Measurements from ENCODE around the gene ERG. TPM values are rescaled to one million over a fixed set of nuclear protein-coding genes. Genes with fewer than 3 reads are reported as not detected.

Gene ERG, protein sequence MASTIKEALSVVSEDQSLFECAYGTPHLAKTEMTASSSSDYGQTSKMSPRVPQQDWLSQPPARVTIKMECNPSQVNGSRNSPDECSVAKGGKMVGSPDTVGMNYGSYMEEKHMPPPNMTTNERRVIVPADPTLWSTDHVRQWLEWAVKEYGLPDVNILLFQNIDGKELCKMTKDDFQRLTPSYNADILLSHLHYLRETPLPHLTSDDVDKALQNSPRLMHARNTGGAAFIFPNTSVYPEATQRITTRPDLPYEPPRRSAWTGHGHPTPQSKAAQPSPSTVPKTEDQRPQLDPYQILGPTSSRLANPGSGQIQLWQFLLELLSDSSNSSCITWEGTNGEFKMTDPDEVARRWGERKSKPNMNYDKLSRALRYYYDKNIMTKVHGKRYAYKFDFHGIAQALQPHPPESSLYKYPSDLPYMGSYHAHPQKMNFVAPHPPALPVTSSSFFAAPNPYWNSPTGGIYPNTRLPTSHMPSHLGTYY
- total RNA-seq (2014; rRNA removed; shearing (Covaris generic); ENCODE audit: low replicate concordance), result 4.4 and 7.6 TPM in 2 replicates

DNA sequence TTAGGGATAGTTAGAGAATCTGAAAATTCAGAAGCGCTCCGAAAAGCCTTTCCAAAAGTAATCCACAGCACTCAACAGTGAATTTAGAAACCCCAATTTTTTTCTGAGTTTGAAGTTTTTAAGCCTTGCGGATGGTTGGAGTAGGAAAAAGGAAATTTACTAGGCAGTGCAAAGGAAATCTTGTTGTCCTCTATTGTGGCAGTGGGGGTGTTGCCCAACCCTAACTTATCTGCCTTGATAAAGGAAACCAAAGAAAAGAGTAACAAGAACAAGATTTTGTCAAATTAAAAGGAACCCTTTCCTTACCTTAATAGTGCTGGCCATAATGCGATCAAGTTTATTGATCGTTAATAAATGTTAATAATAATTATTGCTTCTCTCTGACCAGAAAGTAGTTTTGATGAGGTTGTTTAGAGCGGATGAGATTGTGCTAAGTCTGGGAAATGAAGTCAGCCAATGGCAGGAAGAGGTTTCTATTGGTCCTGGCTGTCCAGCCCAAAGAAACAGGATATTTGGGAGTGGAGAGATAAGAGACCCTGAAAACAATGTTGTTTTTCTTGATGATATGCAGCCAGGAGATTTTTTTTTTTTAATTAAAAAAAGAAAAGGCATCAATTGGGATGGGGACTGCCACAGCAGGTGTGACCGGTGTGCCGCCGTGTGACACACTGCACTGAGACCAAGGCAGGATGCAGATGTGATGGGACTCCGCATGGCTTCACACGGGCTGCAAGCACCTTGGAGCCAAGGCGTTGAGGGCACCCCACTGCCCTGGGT, at the start of gene ERG:
Gene ERG, minus strand, starts transcription at position 421 of the 777 bp plus-strand sequence. Its CDS starts 97 bp downstream, at position 324.
- DNase-seq, result no peak
- Histone ChIP-seq H3K27me3 (no peaks in the 10 kb centered on the region), H3K9me3 (no peaks in the 10 kb centered on the region), H3K4me3 (no peak within 1 kb of the TSS), H3K36me3 (no peaks in the 10 kb centered on the region)

DNA sequence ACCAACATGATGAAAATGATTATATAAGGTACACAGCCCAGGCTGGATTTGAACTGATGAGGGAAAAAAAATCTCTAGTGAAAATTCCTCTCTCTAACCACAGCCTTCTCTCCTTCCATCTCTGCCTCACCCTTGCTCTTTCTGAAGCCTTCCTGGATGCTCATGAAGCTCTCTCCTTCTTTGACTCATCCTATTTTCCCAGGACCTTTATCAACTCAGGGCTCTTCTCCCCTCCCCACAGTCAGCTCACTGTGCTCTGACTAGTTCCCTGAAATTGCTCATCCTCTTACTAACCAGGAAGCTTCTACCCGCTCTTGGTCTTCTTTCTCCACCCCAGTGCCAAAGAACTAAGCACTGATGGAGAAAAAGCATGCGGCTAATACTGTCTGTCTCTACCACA, 46.4 kb upstream of the ERG start:
- Histone ChIP-seq H3K36me3 (no peaks in the 10 kb centered on the region), H3K4me3 (no peak overlapping the region), H3K27me3 (no peaks in the 10 kb centered on the region), H3K9me3 (no peaks in the 10 kb centered on the region)
- DNase-seq, result peak; percentile 60

DNA sequence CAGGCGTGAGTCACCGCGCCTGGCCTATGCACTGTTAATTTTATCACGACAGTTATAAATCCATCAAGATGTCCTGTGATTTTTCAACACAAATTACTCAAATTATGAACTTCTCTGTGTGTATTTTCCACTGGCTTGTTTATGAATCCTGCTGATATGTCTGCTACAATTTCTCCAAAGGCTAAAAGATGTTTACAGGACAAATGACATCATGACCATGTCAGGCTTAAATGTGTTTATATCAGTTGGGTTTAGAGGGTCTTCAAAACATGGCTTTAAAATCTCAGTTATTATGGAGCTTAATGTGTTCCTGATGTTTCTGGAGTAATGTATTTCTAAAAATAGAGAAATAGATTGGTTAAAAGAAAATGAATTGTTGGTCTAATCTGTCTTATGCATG, 44.0 kb upstream of the ERG start:
- Histone ChIP-seq H3K36me3 (no peaks in the 10 kb centered on the region), H3K4me3 (no peak overlapping the region), H3K27me3 (no peaks in the 10 kb centered on the region), H3K9me3 (no peaks in the 10 kb centered on the region)
- no peak for DNase-seq

DNA sequence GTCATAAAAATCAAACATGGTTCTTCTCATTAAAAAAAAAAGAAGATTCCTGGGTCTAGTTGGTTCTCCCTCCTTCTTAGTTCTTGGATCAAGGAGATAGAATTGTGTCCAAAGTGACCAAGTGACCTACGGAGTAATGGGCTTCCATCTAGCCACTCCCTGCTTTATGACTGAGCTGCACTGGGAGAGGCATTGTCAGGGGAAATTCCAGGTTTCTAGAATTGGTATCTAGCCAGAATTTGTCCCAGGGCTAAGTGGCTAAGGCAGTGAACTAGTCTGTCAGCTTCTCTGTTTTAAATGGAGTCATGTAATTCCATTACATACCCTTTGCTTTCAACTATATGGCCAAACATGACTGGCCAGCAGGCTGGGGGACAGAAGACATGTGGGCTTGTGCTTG, 40.1 kb upstream of the ERG start:
- DNase-seq, result no peak
- H3K27me3 ChIP-seq, result no peaks in the 10 kb centered on the region

DNA sequence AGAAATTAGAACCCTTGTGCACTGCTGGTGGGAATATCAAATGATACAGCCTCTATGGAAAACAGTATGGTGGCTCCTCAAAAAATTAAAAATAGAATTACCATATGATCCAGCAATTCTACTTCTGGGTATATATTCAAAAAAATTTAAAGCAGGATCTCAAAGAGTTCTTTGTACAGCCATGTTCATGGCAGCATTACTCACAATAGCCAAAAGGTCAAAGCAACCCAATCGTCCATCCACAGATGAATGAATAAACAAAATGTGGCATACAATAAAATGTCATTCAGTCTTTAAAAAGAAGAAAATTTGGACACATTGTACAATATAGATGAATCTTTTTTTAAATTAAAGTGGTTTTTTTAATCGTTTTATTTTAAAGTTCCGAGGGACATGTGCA, 36.3 kb upstream of the ERG start:
- Histone ChIP-seq H3K36me3 (no peaks in the 10 kb centered on the region), H3K9me3 (no peaks in the 10 kb centered on the region), H3K4me3 (no peak overlapping the region), H3K27me3 (no peaks in the 10 kb centered on the region)
- no peak for DNase-seq

More for the DNA sequence above, 40.1 kb upstream of the ERG start:
- Histone ChIP-seq H3K4me3 (no peak overlapping the region), H3K9me3 (no peaks in the 10 kb centered on the region), H3K36me3 (no peaks in the 10 kb centered on the region)

DNA sequence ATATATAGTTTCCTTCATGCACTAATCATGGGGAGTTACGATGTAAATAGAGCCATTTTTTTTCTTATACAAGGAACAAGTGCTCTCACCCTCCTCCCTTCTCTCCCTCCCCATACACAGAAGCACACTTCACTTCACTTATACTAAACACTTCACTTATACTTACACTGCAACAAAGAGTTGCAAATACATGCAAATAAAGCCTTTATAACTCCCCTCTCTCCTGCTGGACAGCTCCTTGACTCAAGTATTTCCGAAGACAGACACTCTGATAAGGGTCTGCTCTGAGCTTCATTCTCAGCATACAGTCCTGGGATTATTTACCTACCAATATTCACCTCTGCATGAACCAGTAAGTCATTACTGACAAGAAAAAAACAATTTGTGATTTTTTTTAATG, 35.6 kb upstream of the ERG start:
- Histone ChIP-seq H3K27me3 (no peaks in the 10 kb centered on the region), H3K9me3 (no peaks in the 10 kb centered on the region), H3K4me3 (no peak overlapping the region), H3K36me3 (no peaks in the 10 kb centered on the region)
- no peak for DNase-seq

DNA sequence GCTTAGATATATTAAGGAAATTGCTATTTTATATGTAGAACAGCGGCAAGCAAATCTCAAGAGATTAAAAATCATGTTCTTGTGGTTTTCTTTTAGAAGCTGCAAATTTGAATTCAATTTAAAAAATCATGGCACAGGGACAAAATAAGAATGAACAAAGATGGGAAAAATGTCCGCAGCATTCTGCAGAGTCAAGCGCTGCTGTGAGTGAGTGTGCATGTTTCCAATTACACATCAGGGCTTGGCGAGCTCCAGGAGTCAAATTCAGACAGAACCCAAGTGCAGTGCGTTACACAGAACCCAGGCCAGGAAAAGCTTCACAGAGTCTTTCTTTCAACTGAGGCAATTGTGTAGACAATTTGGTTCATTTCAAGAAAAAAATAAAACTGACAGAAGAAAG, 33.3 kb upstream of the ERG start:
- DNase-seq, result peak; percentile 32
- H3K36me3 ChIP-seq, result no peaks in the 10 kb centered on the region
- H3K4me3 ChIP-seq, result no peak overlapping the region
- no peaks in the 10 kb centered on the region for H3K9me3 ChIP-seq
- no peaks in the 10 kb centered on the region for H3K27me3 ChIP-seq

DNA sequence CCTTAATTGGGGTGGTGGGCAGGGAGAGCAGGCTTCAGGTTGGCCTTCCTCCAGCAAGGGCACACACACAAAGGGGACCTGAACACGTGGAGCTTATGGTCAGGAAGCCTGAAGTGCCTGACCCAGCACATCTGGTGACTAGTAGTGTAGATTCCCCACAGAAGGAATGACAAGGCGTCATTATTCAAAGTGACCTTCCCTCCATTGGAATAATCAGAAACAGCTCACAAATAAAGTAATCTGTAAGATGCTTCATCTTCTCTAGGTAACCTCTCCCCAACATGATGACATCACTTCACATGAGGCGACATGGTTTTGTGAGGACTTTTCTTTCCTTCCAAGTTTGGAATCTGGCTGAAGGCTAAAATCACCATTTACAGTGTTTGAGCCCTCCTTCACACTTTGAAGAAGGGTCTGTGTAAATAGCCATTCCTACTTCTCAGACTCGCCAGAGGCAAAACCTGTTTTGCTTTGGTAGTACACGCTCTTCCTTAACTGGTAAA, 32.8 kb upstream of the ERG start:
- Histone ChIP-seq H3K36me3 (no peaks in the 10 kb centered on the region), H3K4me3 (no peak overlapping the region), H3K27me3 (no peaks in the 10 kb centered on the region), H3K9me3 (no peaks in the 10 kb centered on the region)
- DNase-seq, result no peak

DNA sequence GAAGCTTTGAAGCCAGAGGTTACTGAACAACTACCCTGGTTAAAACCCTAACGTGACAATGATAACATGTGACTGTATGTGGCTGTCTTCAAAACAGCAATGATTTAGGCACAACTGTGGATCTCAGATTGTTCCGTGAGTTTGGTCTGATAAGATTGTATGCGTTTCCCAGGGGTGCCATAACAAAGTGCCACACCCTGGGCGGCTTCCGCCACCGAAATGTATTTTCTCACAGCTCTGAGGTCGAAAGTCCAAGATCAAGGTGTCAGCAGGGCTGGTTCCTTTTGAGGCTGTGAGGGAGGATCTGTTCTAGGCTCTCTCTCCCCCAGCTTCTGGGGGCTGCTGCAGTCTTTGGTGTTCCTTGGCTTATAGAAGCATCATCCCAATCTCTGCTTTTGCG, 29.5 kb upstream of the ERG start:
- H3K27me3 ChIP-seq, result no peaks in the 10 kb centered on the region

DNA sequence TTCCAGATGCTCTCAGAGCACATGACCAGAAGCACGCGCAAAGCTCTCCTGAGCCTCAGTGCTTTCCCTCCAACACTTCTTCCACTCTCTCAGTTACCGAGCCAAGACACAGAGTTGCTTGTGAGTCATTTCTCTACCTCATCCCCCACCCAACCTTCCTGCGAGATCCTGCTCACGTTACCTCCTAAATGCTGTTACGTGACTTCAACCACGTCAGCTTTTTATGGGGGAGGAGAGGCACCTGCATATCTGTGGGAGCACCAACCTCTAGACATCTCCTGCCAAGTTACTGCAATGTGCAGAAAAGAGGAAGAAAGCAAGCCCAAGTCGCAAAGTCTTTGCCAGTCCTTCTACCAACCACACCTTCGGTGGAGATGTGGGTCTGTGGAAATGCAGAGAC, 27.2 kb upstream of the ERG start:
- Histone ChIP-seq H3K27me3 (no peaks in the 10 kb centered on the region), H3K36me3 (no peaks in the 10 kb centered on the region), H3K9me3 (no peaks in the 10 kb centered on the region)

More for the DNA sequence above, 29.5 kb upstream of the ERG start:
- Histone ChIP-seq H3K9me3 (no peaks in the 10 kb centered on the region), H3K4me3 (no peak overlapping the region), H3K36me3 (no peaks in the 10 kb centered on the region)
- DNase-seq, result no peak

DNA sequence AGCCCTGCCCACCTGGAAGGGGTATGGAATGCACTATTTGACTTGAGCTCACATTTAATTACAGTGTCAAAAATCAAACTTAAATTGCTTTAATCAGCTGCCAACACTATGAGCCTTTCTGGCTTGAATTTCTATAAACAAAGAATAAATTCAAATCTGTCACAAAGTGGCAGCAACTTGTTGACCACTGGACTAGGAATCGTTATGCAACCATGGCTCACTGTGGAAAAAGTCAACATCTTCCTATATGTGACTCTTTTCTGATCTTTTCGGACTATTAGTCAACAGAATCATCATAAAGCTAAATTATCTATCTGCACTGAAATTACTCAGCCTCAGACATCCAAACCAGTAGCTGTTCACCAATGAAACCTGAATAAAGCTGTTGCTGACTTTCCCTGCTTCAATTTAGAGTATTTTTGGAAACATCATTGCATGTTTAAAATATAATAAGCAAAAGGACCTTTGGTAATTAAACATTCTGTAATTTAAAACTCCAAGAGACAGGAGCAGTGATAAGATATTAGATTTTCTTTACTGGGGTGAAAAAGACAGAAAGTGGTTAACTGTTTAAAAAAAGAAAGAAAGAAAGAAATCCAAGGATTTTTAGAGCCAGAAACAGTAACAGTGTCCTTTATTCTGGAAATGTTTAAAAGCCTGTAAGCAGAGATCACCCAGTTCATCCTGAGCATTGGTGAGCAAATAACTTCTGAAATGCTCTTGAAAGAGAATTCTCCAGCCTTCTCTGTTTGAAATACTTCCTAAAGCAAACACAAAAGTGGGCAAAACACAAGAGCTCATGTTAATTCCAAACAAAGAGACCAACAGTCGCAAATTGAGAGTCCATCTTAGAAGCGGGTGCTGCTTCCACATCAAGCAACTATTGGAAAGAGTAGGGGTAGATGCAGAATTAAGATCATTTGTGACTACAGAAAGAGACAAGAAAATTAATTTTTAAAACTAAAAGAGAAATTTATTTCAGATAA, 26.2 kb upstream of the ERG start:
- H3K27me3 ChIP-seq, result no peaks in the 10 kb centered on the region
- no peak for DNase-seq

More for the DNA sequence above, 27.2 kb upstream of the ERG start:
- H3K4me3 ChIP-seq, result no peak overlapping the region
- no peak for DNase-seq

DNA sequence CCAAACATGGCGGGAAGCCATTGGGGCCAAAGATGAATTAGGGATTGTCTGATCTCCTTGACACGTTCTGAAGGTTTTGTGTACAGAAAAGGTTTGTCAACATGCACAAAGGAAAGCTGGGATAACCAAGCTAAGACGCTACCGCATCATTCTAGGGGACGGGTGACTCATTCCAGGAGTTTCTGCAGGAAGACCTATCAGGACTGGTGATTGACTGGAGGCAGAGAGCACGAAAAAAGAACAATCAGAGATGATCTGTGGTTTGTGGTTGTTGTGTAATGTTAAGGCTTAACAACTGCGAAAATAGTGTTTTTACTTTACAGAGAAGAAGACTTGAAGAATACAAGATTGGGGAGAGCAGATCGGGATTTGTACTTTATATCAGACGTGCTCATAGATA, 22.2 kb upstream of the ERG start:
- DNase-seq, result no peak
- H3K27me3 ChIP-seq, result no peaks in the 10 kb centered on the region
- no peaks in the 10 kb centered on the region for H3K36me3 ChIP-seq
- no peaks in the 10 kb centered on the region for H3K9me3 ChIP-seq
- H3K4me3 ChIP-seq, result no peak overlapping the region

More for the DNA sequence above, 26.2 kb upstream of the ERG start:
- no peaks in the 10 kb centered on the region for H3K9me3 ChIP-seq
- H3K4me3 ChIP-seq, result no peak overlapping the region
- H3K36me3 ChIP-seq, result no peaks in the 10 kb centered on the region

DNA sequence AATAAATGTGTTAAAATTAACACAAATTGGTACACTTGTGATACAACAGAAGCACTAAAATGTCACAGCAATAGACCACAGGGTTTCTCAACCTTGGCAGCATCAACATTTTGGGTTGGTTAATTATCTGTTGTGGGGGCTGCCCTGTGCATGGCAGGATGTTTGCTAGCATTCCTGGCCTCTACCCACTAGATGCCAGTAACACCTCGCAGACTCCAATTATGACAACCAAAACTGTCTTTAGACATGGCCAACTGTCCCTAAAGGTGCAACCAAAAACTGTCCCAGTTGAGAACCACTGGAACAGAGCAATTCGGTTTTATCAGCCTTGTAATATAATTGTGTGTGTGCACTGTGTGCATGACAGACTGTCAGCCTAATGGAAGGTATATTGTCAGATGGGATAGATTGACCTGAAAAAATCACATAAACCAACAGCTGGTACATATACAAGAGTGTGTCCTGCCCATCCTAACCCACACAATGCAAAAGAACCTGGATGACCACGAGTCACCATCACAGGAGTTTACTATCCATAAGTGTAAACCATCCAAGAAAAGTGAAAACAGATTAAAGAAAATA, 13.5 kb upstream of the ERG start:
- no peak for DNase-seq

DNA sequence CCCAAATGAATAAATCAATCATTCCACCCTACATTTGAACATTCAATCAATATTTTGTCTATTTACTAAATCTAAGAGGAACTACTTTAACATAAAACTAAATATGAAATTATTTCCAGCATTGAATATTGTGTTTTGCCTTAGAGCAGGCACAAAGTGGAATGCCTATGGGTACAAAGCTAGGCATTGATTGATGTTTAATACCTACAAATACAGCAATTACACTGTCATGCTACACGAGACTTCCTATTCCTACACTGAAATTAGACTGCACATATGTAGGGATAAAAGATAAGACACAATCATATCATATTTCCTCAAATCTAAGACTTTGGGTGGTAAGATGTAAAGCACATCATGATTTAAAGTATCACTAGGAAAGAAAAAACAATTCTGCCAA, 12.9 kb upstream of the ERG start:
- no peaks in the 10 kb centered on the region for H3K36me3 ChIP-seq
- no peak for DNase-seq
- no peak overlapping the region for H3K4me3 ChIP-seq
- H3K27me3 ChIP-seq, result no peaks in the 10 kb centered on the region
- no peaks in the 10 kb centered on the region for H3K9me3 ChIP-seq

More for the DNA sequence above, 13.5 kb upstream of the ERG start:
- Histone ChIP-seq H3K27me3 (no peaks in the 10 kb centered on the region), H3K9me3 (no peaks in the 10 kb centered on the region), H3K36me3 (no peaks in the 10 kb centered on the region), H3K4me3 (no peak overlapping the region)

DNA sequence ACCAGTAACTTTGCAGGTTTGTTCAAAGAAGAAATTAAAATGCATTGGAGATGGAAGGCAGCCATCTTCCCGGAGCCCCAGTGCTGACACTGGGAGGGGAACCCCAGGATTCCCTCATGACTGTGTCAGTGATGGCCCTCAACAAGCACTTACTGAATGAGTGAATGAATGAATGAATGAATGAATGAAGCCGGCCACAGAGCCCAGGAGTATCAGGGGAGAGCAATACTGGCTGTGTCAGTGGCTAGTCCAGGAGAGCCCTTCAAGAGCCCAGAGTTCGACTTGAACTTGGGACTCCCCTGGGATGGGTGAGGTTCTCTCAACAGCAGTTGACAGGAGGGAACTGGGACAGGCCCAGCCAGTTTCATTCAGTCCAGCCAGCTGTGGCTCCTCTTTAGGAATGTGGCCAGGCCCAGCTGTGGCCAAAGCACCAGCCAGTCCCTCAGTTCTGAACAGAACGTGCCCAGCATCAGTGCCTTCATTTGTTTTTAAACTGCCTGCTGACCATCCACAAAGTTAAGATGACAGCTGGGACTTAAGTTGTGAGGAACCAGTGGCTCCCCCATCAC, 9.2 kb upstream of the ERG start:
- DNase-seq, result no peak

More for the DNA sequence above, 9.2 kb upstream of the ERG start:
- Histone ChIP-seq H3K27me3 (no peaks in the 10 kb centered on the region), H3K36me3 (no peaks in the 10 kb centered on the region), H3K9me3 (no peaks in the 10 kb centered on the region), H3K4me3 (no peak overlapping the region)
